Panc1 (cell line): ENCODE results near the gene CUZD1.

Source experiments
- CTCF ChIP-seq: fragments of 450-650 bp; IDR thresholded peaks from 2 replicates; pipeline ENCODE4 v1.5.1; 2017; ENCODE audit warnings: mild to moderate bottlenecking
- POLR2AphosphoS5 ChIP-seq: IDR thresholded peaks from 2 replicates; pipeline ENCODE4 v1.6.1; 2012; ENCODE audit warnings: mild to moderate bottlenecking, low read depth, low read length, moderate library complexity
- REST ChIP-seq, 2 experiments: IDR thresholded peaks; 2 replicates each; pipeline ENCODE4 v1.6.1; 2011 to 2012; ENCODE audit warnings: low read depth in 2 of 2, control low read depth in 1 of 2, low read length in 1 of 2, mild to moderate bottlenecking in 1 of 2, moderate library complexity in 1 of 2; ENCODE audit not compliant: insufficient read depth in 1 of 2

- no peak for TF ChIP-seq POLR2AphosphoS5
- TF ChIP-seq REST (IDR thresholded peaks at IDR 0.05; ENCODE audit: insufficient read depth in 1 of 2, low read depth in 2 of 2, low read length in 1 of 2), result no peak
- no peak for TF ChIP-seq CTCF
Measured at GRCh38 chr10:122798704-122799231, 46.9 kb downstream of the CUZD1 start.
